Right kidney (tissue), 9 donors: ENCODE data around the gene CAPN15.
A peak's percentile ranks its signal among the peaks of the same experiment; 100 is the strongest.
"Not testable (repeated sequence)": the region's sequence is repeated elsewhere in the genome, so short reads cannot be mapped to it uniquely, and the experiment has no call there.

Experiments used
- DNase-seq: peaks from one replicate; pipeline ENCODE4 v3.0.0-alpha.2; 2016
- long read RNA-seq, 8 donors: transcript quantifications; one replicate each; lab custom pipeline, GENCODE V29; 2026

CAPN15 gene
- long read RNA-seq, donor 1, partial matches to known transcripts, result 0 of 2 reads
- long read RNA-seq, donor 1, other reads (novel, unspliced or antisense), result 0 of 2 reads
- long read RNA-seq, donor 2, partial matches to known transcripts, result 0 of 2 reads
- long read RNA-seq, donor 2, other reads (novel, unspliced or antisense), result 0 of 2 reads
- long read RNA-seq, donor 3, result 0 reads
- long read RNA-seq, donor 4, partial matches to known transcripts, result 13 of 15 reads
- long read RNA-seq, donor 4, other reads (novel, unspliced or antisense), result 0 of 15 reads
- long read RNA-seq, donor 5, partial matches to known transcripts, result 0 of 5 reads
- long read RNA-seq, donor 5, other reads (novel, unspliced or antisense), result 5 of 5 reads
- long read RNA-seq, donor 6, partial matches to known transcripts, result 0 of 4 reads
- long read RNA-seq, donor 6, other reads (novel, unspliced or antisense), result 0 of 4 reads
- long read RNA-seq, donor 7, result 0 reads
- long read RNA-seq, donor 8, partial matches to known transcripts, result 0 of 1 reads
- long read RNA-seq, donor 8, other reads (novel, unspliced or antisense), result 0 of 1 reads

GRCh38 chr16:527015-527903 is at the start of gene CAPN15:
Gene CAPN15, plus strand, starts transcription at chr16:527712. Its CDS starts 19,127 bp downstream, at chr16:546839.
- peak; percentile 100 for DNase-seq

- not testable (repeated sequence) for DNase-seq
Observed at GRCh38 chr16:478287-478686, 49.2 kb upstream of the CAPN15 start.

GRCh38 chr16:482468-483185 is 44.9 kb upstream of the CAPN15 start:
- DNase-seq, result no peak

DNA sequence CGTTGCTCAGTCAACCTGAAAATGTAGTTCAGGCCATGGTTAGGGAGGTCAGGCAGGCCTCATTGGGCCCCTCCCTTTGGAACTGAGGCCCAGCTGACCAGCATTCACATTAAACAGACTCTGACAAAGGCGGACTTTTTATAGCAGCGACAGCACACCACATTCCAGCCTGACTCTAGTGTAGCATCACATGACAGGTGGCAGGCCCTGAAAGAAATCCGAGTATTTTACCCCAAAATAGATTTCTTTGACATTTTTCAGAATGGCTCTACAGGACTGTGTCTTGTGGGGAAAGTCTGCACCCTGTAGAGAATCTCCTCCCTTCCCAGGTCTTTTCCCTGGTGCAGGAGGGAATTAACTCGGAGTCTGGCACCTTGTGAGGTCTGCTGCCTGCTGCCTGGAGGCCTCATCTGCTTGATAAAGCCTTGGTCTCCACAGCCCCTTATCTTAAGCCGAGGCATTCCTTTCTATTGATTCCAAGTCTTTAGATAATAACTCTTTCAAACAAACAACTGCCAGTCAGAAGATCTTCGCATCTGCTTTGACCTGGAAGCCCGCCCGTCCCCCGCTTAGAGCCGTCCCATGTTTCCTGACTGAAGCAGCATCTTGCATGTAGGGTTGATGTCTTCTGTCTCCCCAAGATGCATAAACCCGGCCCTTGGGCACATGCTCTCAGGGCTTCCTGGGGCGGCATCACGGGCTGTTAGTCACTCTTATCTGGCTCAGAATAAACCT is 44.0 kb upstream of the CAPN15 start:
- no peak for DNase-seq

DNA sequence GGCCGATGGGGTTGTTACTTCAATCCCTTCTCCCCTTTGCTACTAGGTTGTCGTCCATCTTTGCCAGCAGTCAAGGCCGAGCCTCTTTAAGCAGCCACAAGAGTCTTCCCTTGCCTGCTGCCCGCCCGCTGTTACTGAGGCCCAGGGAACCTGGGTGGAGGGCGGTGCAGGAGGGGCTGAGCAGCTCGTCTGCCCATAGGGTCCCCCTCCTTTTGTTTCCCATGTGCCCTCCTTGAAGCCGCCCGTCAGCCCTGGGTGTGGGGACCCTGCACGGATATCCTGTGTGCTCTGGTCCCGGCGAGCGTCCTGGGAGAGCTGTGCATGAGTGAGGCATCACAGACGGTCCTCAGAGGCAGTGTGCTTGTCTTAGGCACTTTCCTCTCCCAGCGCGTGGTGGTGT is 37.9 kb upstream of the CAPN15 start:
- DNase-seq, result no peak

GRCh38 chr16:490768-491167 is 36.7 kb upstream of the CAPN15 start:
- DNase-seq, result no peak

- no peak for DNase-seq
Observed at GRCh38 chr16:491220-491919, 36.1 kb upstream of the CAPN15 start.

DNA sequence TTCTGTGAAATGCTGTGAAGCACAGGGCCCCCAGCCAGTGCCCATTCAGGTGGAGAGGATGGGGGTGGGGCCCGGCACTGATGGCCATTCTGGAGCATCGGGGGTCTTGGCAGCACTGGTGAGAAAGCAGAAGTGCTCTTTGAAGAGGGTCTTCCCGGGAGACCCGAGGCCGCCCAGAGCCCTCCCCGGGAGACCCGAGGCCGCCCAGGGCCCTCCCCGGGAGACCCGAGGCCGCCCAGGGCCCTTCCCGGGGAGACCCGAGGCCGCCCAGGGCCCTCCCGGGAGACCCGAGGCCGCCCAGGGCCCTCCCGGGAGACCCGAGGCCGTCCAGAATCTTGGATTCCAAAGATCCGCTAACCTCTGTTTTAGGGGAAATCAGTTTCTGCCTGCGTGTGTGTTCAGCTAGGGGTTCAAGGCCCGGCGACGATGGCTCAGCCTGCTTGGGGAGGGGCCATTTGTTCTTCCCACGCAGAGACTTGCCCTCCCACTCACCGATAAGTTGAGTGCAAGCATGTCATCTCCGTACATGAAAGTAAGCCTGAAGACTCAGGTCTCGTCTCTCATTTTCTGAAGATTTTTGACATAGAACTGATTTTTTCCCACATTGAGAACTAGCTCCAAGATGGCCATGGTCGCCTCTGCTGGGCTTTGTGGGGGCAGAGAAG is 35.2 kb upstream of the CAPN15 start:
- DNase-seq, result no peak

DNA sequence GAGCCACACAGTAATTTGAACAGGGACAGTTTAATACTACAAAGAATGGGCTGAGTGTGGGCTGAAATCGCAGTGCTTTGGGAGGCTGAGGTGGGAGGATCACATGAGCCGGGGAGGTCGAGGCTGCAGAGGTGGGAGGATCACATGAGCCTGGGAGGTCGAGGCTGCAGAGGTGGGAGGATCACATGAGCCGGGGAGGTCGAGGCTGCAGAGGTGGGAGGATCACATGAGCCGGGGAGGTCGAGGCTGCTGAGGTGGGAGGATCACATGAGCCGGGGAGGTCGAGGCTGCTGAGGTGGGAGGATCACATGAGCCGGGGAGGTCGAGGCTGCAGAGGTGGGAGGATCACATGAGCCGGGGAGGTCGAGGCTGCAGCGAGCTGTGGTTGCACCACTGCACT is 32.8 kb upstream of the CAPN15 start:
- not testable (repeated sequence) for DNase-seq

DNA sequence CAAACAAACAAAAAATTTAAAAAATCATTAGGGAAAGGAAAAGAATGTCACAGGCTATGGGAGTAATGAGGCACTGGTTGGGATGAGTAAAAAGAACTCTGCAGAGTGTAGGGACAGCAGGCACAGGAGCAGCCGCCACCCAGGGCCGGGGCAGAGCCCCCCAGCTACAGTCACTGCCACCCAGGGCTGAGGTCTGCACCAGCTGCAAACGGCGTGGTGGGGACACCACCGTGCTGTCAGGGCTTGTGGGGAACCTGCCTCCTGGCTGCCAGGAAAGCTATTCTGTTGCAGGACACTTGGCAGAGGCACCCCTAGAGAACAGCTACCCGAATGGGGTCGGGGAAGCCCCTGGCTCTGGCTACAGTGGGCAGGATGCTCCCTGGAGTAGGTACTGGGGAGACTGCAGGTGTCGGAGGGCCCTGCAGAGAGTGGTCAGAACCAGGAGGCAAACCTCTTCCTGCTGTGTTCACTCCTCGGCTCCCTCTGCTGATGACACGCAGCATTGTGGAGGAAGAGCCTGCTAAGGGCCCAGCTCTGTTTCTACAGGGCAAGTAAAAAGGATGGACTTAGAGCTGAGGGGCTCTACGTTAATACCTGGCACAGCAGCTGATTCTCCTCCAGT is 32.3 kb upstream of the CAPN15 start:
- DNase-seq, result no peak

- no peak for DNase-seq
Observed at GRCh38 chr16:496097-496886, 31.2 kb upstream of the CAPN15 start.

DNA sequence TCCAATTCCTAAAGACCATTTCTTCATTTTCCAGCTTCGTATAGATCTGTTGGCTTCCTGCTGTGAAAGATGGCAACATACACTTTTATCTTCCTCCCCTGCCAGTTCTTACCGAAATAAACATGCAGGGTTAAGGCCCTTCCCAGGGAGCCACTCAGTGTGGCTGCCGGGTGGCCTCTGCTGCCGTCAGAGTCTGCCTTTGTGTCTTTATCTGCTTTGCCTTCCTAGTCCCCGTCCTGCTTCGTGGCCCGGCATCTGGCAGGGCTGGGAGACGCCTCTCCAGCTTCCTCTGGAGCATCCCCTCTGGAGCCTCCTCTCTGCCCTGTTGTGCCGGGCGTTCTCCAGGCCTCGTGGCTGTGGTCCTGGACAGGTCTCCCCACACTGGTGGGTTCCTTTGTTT is 30.3 kb upstream of the CAPN15 start:
- no peak for DNase-seq

DNA sequence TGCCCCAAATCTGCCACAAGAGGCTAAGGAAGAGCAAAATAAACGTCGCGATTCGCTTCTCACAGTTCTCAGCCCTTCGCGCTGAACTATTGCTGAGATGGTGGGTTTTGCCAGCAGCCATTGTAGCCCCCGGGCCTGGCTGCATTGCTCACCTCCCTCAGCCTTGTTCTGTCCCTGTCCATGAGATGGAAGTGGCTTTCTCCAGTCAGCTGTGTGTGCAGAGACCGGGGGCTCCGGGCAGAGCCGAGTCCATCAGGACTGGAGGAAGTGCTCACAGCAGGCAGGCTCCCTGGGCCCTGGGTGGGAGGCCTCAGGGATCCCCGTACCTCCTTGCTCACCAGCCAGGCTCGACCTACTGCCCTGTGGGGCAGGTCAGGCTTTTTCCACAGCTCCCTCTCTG is 27.6 kb upstream of the CAPN15 start:
- DNase-seq, result no peak

GRCh38 chr16:500709-501108 is 26.8 kb upstream of the CAPN15 start:
- no peak for DNase-seq

- no peak for DNase-seq
Observed at GRCh38 chr16:502179-502943, 25.2 kb upstream of the CAPN15 start.

DNA sequence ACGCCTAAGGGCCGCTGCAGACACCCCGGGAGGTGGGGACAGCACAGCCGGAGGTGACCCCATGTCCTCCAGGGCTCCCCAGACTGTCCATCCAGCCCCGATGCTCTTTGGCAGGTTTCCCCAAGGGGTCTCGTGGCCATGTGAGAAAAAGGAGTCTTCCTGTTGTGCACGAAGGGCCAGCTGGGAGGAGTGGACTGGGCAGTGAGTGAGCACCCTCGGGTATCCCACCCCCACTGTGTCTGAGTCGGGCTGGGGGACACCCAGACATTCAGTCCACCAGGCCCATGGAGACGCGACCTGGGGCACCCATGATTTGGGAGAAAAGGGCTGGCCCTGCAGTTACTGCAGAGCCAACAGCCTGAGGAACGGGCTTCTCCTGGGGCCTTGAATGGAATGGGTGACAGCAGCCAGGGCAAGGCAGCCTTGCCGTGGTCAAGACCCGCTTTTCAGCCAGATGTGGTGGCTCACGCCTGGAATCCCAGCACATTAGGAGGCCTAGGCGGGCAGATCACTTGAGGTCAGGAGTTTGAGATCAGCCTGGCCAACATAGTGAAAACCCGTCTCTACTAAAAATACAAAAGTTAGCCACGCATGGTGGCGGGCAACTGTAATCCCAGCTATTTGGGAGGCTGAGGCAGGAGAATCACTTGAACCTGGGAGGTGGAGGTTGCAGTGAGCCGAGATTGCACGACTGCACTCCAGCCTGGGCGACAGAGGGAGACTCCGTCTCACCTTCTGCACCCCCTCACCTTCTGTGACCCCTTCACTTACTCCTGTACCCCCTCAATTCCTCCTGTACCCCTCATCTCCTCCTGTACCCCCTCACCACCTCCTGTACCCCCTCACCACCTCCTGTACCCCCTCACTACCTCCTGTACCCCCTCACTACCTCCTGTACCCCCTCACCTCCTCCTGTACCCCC is 24.1 kb upstream of the CAPN15 start:
- DNase-seq, result no peak
